IMR-90 (cell line): ENCODE measurements around the gene LRTM1. TPM values are rescaled to one million over a fixed set of nuclear protein-coding genes. Genes with fewer than 3 reads are reported as not detected.

Experiments used
- ATAC-seq: fragments of 200-7000 bp; cut with Tn5 transposase; 2 replicates; pipeline ENCODE4 v1.9.1; 2020; ENCODE audit warnings: low read depth, mild to moderate bottlenecking, moderate library complexity
- BruUV-seq: library from RNA; stranded (reverse); fragments of 400-500 nt; replicated peaks from 2 replicates; lab custom pipeline; 2021; lab: Mats Ljungman, UMichigan
- CTCF ChIA-PET: fragments of 300-600 bp; formaldehyde crosslinking; extraction: SDS; loops from one replicate; lab custom pipeline; 2021; ENCODE audit warnings: antibody characterized with exemption; lab: Yijun Ruan, JAX
- POLR2A ChIA-PET: fragments of 300-600 bp; sonication (Branson Sonifier 250); formaldehyde crosslinking; loops from one replicate; lab custom pipeline; 2022; ENCODE audit warnings: antibody characterized with exemption; ENCODE audit not compliant: unreplicated experiment; lab: Charles Lee
- DNase-seq: peaks from one replicate; pipeline ENCODE4 v3.0.0; 2013
- H2AFZ ChIP-seq: replicated peaks from 2 replicates; pipeline ENCODE3; 2013; ENCODE audit warnings: low read length, mild to moderate bottlenecking; ENCODE audit not compliant: poor library complexity
- H2AK5ac ChIP-seq: 2 replicates; pipeline ENCODE4 v1.6.1; 2013; ENCODE audit warnings: low read depth, low read length, inconsistent platforms
- H2AK9ac ChIP-seq: replicated peaks from 2 replicates; pipeline ENCODE3; 2013; ENCODE audit warnings: mild to moderate bottlenecking, low read depth, low read length, moderate library complexity; ENCODE audit not compliant: poor library complexity
- H2BK120ac ChIP-seq: 2 replicates; pipeline ENCODE4 v1.6.1; 2013; ENCODE audit warnings: low read depth, low read length, inconsistent platforms
- H2BK15ac ChIP-seq: 3 replicates; pipeline ENCODE4 v1.6.1; 2013; ENCODE audit warnings: low read depth, low read length, inconsistent platforms
- H2BK20ac ChIP-seq: 2 replicates; pipeline ENCODE4 v1.6.1; 2013; ENCODE audit warnings: low read depth, mild to moderate bottlenecking, inconsistent platforms, low read length, moderate library complexity
- H2BK5ac ChIP-seq: 2 replicates; pipeline ENCODE4 v1.6.1; 2013; ENCODE audit warnings: mild to moderate bottlenecking, low read depth, low read length, inconsistent platforms; ENCODE audit not compliant: poor library complexity, severe bottlenecking
- H3K14ac ChIP-seq: replicated peaks from 2 replicates; pipeline ENCODE4 v1.6.1; 2013; ENCODE audit warnings: low read depth, low read length, inconsistent platforms
- H3K18ac ChIP-seq: 2 replicates; pipeline ENCODE4 v1.6.1; 2013; ENCODE audit warnings: low read depth, low read length, control low read depth
- H3K23ac ChIP-seq: 2 replicates; pipeline ENCODE4 v1.6.1; 2013; ENCODE audit warnings: low read depth, low read length, inconsistent platforms
- H3K27ac ChIP-seq: 2 replicates; pipeline ENCODE4 v1.5.1; 2013; ENCODE audit warnings: mild to moderate bottlenecking, control low read depth, low read length; ENCODE audit not compliant: insufficient read depth
- H3K27me3 ChIP-seq: 2 replicates; pipeline ENCODE4 v1.6.1; 2013; ENCODE audit warnings: low read length; ENCODE audit not compliant: control insufficient read depth, insufficient read depth
- H3K36me3 ChIP-seq: 2 replicates; pipeline ENCODE4 v1.6.1; 2013; ENCODE audit warnings: low read length, mixed read lengths; ENCODE audit not compliant: control insufficient read depth, insufficient read depth
- H3K4ac ChIP-seq: 2 replicates; pipeline ENCODE4 v1.6.1; 2013; ENCODE audit warnings: low read depth, low read length, inconsistent platforms
- H3K4me1 ChIP-seq: 2 replicates; pipeline ENCODE4 v1.6.1; 2013; ENCODE audit warnings: low read length, mixed read lengths; ENCODE audit not compliant: control insufficient read depth, insufficient read depth
- H3K4me2 ChIP-seq: 2 replicates; pipeline ENCODE4 v1.6.1; 2013; ENCODE audit warnings: low read depth, mild to moderate bottlenecking, control low read depth, low read length, moderate library complexity
- H3K4me3 ChIP-seq: 2 replicates; pipeline ENCODE4 v1.5.1; 2013; ENCODE audit warnings: low read depth, mild to moderate bottlenecking, control low read depth, low read length, moderate library complexity; ENCODE audit not compliant: insufficient read depth
- H3K56ac ChIP-seq: 2 replicates; pipeline ENCODE4 v1.6.1; 2013; ENCODE audit warnings: low read length, inconsistent platforms; ENCODE audit not compliant: insufficient read depth; ENCODE audit errors: extremely low read depth
- H3K79me1 ChIP-seq, 2 experiments: 2 replicates each; pipeline ENCODE4 v1.6.1; 2013; ENCODE audit warnings: low read length in 2 of 2, inconsistent platforms in 1 of 2, low read depth in 1 of 2
- H3K9ac ChIP-seq: 2 replicates; pipeline ENCODE4 v1.6.1; 2013; ENCODE audit warnings: low read depth, low read length, control low read depth
- H3K9me1 ChIP-seq: 2 replicates; pipeline ENCODE4 v1.6.1; 2013; ENCODE audit warnings: low read length, inconsistent platforms; ENCODE audit not compliant: insufficient read depth
- H3K9me3 ChIP-seq: 2 replicates; pipeline ENCODE4 v1.6.1; 2013; ENCODE audit warnings: low read length; ENCODE audit not compliant: control insufficient read depth, insufficient read depth
- H4K20me1 ChIP-seq: 2 replicates; pipeline ENCODE4 v1.6.1; 2013; ENCODE audit warnings: low read length, inconsistent platforms; ENCODE audit not compliant: insufficient read depth
- H4K5ac ChIP-seq: 2 replicates; pipeline ENCODE4 v1.6.1; 2013; ENCODE audit warnings: mild to moderate bottlenecking, low read depth, low read length, control low read depth
- H4K8ac ChIP-seq, 2 experiments: 2 replicates each; pipeline ENCODE4 v1.6.1; 2013; ENCODE audit warnings: low read depth in 2 of 2, low read length in 2 of 2, control low read depth in 1 of 2, inconsistent platforms in 1 of 2
- H4K91ac ChIP-seq: 2 replicates; pipeline ENCODE4 v1.6.1; 2013; ENCODE audit warnings: low read depth, low read length, inconsistent platforms; ENCODE audit not compliant: insufficient read depth
- BHLHE40 ChIP-seq: fragments of 150-350 bp; IDR thresholded peaks from 2 replicates; pipeline ENCODE4 v1.6.1; 2016; ENCODE audit warnings: mild to moderate bottlenecking, low read depth, low read length
- CEBPB ChIP-seq: IDR thresholded peaks from 2 replicates; pipeline ENCODE4 v1.6.1; 2012; ENCODE audit warnings: low read depth, low read length, improper control_type of control experiment
- FOS ChIP-seq: fragments of 150-350 bp; IDR thresholded peaks from 2 replicates; pipeline ENCODE4 v1.6.1; 2016; ENCODE audit warnings: low read depth, low read length
- SMC3 ChIP-seq: fragments of 150-350 bp; IDR thresholded peaks from 2 replicates; pipeline ENCODE4 v1.6.1; 2016; ENCODE audit warnings: low read depth, mild to moderate bottlenecking, antibody characterized with exemption, low read length, moderate library complexity
- WGBS, 2 experiments: methylation state at CpG; one replicate each; pipeline versions ENCODE4 v1.1.5 to v1.1.7; 2013; ENCODE audit warnings: missing lambda C conversion rate in 2 of 2; ENCODE audit not compliant: insufficient read length in 1 of 2; ENCODE audit errors: extremely low coverage in 2 of 2; 5-methylcytosine and 5-hydroxymethylcytosine counted together
- dilution Hi-C: fragments of 300-500 bp; cut with HindIII; formaldehyde crosslinking; loops from one replicate; pipeline ENCODE4 v1.14.3; 2018; ENCODE audit warnings: low sequenced_read_pairs; ENCODE audit not compliant: unreplicated experiment
- in situ Hi-C: fragments of 300-500 bp; cut with MboI; formaldehyde crosslinking; loops from 3 replicates; pipeline ENCODE4 v1.14.3; 2019; ENCODE audit warnings: low sequenced_read_pairs, inconsistent platforms, mixed read lengths
- intact Hi-C: fragments of 100-400 bp; cut with micrococcal nuclease; formaldehyde crosslinking; loops from 2 replicates; pipeline ENCODE4 v1.10.0; 2022
- polyA plus RNA-seq, 3 experiments: library from polyadenylated mRNA; depleted of rRNA; stranded (reverse); fragments of >200 nt; gene quantifications; 2 replicates each; pipeline ENCODE4 v1.2.3, GENCODE V29; 2012; ENCODE audit warnings: low replicate concordance in 1 of 3
- total RNA-seq: library from RNA; depleted of rRNA; stranded (reverse); fragments of >200 nt; gene quantifications from 2 replicates; pipeline ENCODE4 v1.2.3, GENCODE V29; 2012

LRTM1 gene
- total and polyA plus RNA-seq, 2 of the 4 experiments (the other 2 are of a cell fraction): not detected

- Histone ChIP-seq H2BK5ac (peak overlapping the region; percentile 90), H3K14ac (no peak overlapping the region; the same call in 1 of the 2 replicates), H3K23ac (no peak overlapping the region), H3K36me3 (no peaks in the 10 kb centered on the region), H2AK9ac (no peak overlapping the region), H3K9ac (peak overlapping the region; percentile 42; the same call in 1 of the 2 replicates), H3K4ac (peak overlapping the region; percentile 67), H3K27ac (peak overlapping the region; percentile 64), H4K8ac (peak overlapping the region; percentile 67 to 90), H3K56ac (peak overlapping the region; percentile 62), H4K20me1 (no peaks in the 10 kb centered on the region), H3K27me3 (no peaks in the 10 kb centered on the region), H3K4me3 (no peak overlapping the region), H2AFZ (no peak overlapping the region), H2BK20ac (peak overlapping the region; percentile 89), H2BK15ac (peak overlapping the region; percentile 75; the same call in 2 of the 3 replicates), H3K9me3 (no peaks in the 10 kb centered on the region), H3K4me1 (peaks cover 33% of the 10 kb centered on the region), H3K4me2 (peak overlapping the region; percentile 50; the same call in 1 of the 2 replicates), H3K18ac (peak overlapping the region; percentile 89), H3K9me1 (peaks cover 28% of the 10 kb centered on the region), H3K79me1 (no peaks in the 10 kb centered on the region; a peak in 1 of 4 replicates), H4K5ac (peak overlapping the region; percentile 88; the same call in 1 of the 2 replicates), H2BK120ac (peak overlapping the region; percentile 90), H2AK5ac (peak overlapping the region; percentile 59; the same call in 1 of the 2 replicates), H4K91ac (peak overlapping the region; percentile 73)
- ChIA-PET CTCF (interaction anchor here (0.6 to 1.5 kb wide), 5 partner anchors 12 to 468 kb away, joined by 3 to 4 read pairs (median 3); no protein-coding TSS in a partner anchor), POLR2A (interaction anchor here (0.6 kb wide), 1 partner anchor 761 kb away, joined by 3 read pairs; no protein-coding TSS in a partner anchor)
- no TSS peak for BruUV-seq
- peak; percentile 77 for TF ChIP-seq CEBPB
- 0 out of 2 replicates have a peak, but pooled peaks have one; percentile 18 for TF ChIP-seq FOS
- TF ChIP-seq BHLHE40: no peak
- no peak for TF ChIP-seq SMC3
- peak; percentile 91 for DNase-seq
- dilution Hi-C loops: no loop called here
- in situ Hi-C loops: no loop called here
- intact Hi-C loops: loop anchor here (5.0 kb wide), 1 partner anchor 199 kb away; no protein-coding TSS in a partner anchor
- peak; percentile 59 for ATAC-seq
- no CpG with 5 or more reads among the region's 5 CpGs for WGBS, 2 experiments
Observed at GRCh38 chr3:54968546-54969172, 40.8 kb upstream of the LRTM1 start.
